ENCODE results near the gene PTH1R. TPM values are rescaled to one million over a fixed set of nuclear protein-coding genes. Genes with fewer than 3 reads are reported as not detected.
A peak's percentile ranks its signal among the peaks of the same experiment; 100 is the strongest.

The PTH1R gene
- total RNA-seq, 1 donor from 2014 or later: not detected

DNA sequence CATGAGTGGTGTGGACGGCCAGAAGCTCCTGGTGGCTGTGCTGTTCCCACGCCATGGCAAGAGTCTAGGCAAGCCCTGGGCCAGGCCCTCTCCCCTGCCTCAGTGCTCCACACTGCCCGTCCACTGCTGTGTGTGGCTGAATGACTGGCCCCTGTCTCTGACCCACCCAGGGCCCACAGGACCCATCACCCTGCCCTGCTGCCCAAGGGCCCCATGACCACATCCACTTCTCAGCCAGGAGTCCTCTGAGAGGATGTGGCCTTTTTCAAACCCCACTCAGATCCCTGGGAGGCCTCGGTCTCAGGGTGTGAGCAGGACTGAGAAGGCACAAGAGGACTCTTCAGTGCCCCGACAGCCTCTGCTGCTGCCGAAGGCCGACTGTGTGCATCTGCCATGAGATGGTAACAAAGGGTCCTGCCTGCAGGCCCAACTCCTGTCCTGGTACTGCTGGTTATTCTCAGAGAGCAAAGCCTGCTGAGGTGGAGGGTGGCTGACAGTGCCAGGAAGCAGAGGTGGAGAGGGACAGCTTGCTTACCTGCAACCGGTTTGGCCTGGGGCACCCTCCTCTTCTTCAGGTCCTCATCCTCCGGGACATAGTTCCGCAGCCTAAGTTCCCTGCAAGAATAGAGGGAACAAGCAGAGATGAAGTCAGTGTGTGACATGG is 47.5 kb downstream of the PTH1R start:
- Mint-ChIP-seq H3K27ac (peak overlapping the region; percentile 18), H3K4me1 (ENCODE audit: low read depth) (peaks cover 42% of the 10 kb centered on the region), H3K9me3 (peaks cover 7% of the 10 kb centered on the region), H3K4me3 (no peak overlapping the region), H3K36me3 (ENCODE audit: low read depth) (peaks cover 50% of the 10 kb centered on the region), H3K27me3 (ENCODE audit: insufficient read depth) (no peaks in the 10 kb centered on the region)
- no peak for DNase-seq (ENCODE audit: low spot score)
- intact Hi-C loops (cut with micrococcal nuclease): loop anchor here (1.0 to 10.0 kb wide), 3 partner anchors 37 to 400 kb away; no protein-coding TSS in a partner anchor

DNA sequence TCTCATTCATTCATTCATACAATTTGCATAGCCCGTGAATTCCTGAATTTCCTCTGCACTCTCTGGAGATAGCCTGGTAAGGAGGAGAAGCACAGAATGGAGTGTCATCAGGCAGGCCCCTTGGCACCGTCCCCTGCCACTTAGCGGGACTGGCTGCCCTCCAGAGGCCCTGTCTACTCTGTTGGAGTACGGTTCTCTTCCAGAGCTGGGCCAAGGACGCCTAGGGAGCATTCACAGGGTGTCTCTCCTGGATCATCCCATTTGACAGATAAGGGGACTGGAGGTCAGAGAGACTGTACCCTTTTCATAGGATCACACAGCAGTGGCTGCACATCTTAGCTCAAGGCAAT is 48.0 kb downstream of the PTH1R start:
- Mint-ChIP-seq H3K27me3 (ENCODE audit: insufficient read depth) (no peaks in the 10 kb centered on the region), H3K9me3 (peaks cover 7% of the 10 kb centered on the region), H3K27ac (peak overlapping the region; percentile 67), H3K4me3 (no peak overlapping the region), H3K4me1 (ENCODE audit: low read depth) (peaks cover 46% of the 10 kb centered on the region), H3K36me3 (ENCODE audit: low read depth) (peaks cover 48% of the 10 kb centered on the region)
- intact Hi-C loops (cut with micrococcal nuclease): loop anchor here (5.0 to 10.0 kb wide), 2 partner anchors 37 to 399 kb away; no protein-coding TSS in a partner anchor
- no peak for DNase-seq (ENCODE audit: low spot score)

DNA sequence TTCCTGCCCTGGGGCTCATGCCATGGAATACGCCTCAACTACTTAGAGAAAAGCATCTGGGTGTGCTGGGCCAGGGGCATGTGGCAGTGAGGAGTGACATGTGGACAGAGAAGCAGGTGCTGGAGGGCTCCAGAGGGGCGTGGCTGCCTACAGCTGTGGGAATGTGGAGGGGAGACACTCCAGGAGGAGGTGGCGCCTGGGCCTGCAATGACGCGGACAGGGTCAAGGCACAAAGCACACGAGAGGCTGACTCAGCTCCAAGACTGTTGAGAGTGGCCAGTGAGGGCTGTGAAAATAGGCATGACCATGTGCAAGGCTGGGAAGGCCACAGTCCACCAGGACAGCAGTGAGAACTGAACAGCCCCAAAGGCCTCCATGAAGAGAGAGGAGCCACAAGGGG is 48.5 kb downstream of the PTH1R start:
- H3K36me3 Mint-ChIP-seq (ENCODE audit: low read depth): peaks cover 48% of the 10 kb centered on the region
- H3K9me3 Mint-ChIP-seq: peaks cover 7% of the 10 kb centered on the region
- intact Hi-C loops (cut with micrococcal nuclease): loop anchor here (5.0 to 10.0 kb wide), 2 partner anchors 36 to 399 kb away; no protein-coding TSS in a partner anchor
- no peaks in the 10 kb centered on the region for H3K27me3 Mint-ChIP-seq (ENCODE audit: insufficient read depth)
- no peak overlapping the region for H3K4me3 Mint-ChIP-seq
- no peak for DNase-seq (ENCODE audit: low spot score)
- H3K4me1 Mint-ChIP-seq (ENCODE audit: low read depth): peaks cover 51% of the 10 kb centered on the region
- H3K27ac Mint-ChIP-seq: peak overlapping the region; percentile 67

DNA sequence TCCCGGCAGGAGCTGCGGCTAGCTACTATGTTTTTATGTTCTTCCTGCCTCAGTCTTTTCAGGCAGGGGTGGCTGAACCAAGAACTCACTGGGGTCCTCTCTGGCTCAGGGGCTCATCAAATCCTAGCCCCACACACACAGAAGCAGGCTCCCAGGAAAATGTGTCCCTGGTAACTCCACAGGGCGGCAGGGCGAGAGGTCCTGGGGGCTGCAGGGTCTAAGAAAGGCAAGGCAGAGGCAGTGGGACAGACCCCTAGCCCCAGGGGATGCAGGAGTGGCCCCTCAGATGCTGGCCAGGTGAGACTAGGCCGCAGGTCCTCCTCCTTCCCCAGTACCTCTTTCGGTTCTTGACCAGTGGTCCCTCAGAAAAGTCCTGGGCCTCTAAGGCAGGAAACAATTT is 48.9 kb downstream of the PTH1R start:
- Mint-ChIP-seq H3K36me3 (ENCODE audit: low read depth) (peaks cover 48% of the 10 kb centered on the region), H3K27me3 (ENCODE audit: insufficient read depth) (no peaks in the 10 kb centered on the region), H3K9me3 (peaks cover 7% of the 10 kb centered on the region), H3K27ac (peak overlapping the region; percentile 85), H3K4me1 (ENCODE audit: low read depth) (peaks cover 55% of the 10 kb centered on the region), H3K4me3 (no peak overlapping the region)
- intact Hi-C loops (cut with micrococcal nuclease): loop anchor here (5.0 to 10.0 kb wide), 2 partner anchors 36 to 398 kb away; no protein-coding TSS in a partner anchor
- no peak for DNase-seq (ENCODE audit: low spot score)

DNA sequence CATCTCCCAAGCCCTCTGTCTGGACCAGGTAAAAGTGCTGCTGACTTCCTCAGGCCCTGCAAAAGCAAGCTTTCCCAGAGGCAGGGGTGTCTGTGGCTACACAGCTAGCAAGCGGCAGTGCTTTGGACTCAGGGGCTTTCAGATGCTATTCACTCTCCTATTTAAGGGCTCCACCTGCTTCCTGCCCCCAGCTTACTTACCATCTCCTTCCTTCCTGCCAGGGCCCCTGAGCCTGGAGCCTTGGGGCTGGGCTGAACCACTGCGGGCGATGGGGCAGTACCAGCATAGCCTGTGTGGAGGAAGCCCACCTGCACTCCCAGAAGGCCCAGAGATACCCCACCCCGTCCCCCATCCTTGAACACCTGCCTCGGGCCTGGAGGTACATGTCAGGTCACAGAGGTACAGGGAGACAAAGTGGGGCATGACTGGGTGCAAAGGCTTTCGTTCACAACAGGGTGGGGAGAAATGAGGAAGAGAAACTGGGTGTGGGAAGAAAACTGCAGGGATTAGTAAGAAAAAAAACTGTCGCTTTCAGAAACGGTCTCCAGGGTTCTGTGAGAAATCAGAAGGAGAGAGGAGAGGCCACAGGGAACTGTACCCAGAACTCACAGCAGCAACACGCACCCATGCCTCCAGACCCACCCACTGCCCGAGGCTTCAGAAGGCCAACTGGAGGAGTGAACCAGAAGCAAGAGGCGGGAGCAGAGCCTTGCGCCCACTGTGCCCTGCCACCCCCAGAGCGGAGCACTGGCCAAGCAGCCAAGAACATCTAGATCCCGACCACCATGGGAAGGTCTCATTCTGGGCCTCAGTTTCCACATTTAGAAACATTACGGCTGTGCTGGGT is 49.6 kb downstream of the PTH1R start:
- Mint-ChIP-seq H3K27ac (peak overlapping the region; percentile 85), H3K4me1 (ENCODE audit: low read depth) (peaks cover 61% of the 10 kb centered on the region), H3K4me3 (peak overlapping the region; percentile 66), H3K27me3 (ENCODE audit: insufficient read depth) (no peaks in the 10 kb centered on the region), H3K9me3 (peaks cover 7% of the 10 kb centered on the region), H3K36me3 (ENCODE audit: low read depth) (peaks cover 49% of the 10 kb centered on the region)
- no peak for DNase-seq (ENCODE audit: low spot score)
- intact Hi-C loops (cut with micrococcal nuclease): loop anchor here (5.0 to 10.0 kb wide), 2 partner anchors 35 to 398 kb away; no protein-coding TSS in a partner anchor

DNA sequence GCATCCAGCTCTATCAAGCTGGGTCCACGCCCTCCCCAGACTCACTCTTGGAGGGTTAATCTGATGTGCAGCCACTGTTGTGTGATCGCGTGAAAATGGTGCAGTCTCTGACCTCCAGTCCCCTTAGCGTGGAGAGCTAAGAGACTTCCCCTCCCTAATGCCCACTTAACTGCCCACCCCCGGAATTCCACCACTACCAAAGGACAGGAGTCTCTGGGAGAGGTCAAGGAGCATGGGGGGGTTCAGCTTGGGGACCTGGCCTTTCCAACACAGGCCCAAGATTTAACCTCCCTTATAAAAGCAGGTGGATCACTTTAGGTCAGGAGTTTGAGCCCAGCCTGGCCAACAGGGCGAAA is 50.2 kb downstream of the PTH1R start:
- intact Hi-C loops (cut with micrococcal nuclease): loop anchor here (2.0 to 10.0 kb wide), 3 partner anchors 13 to 397 kb away; no protein-coding TSS in a partner anchor
- Mint-ChIP-seq H3K4me1 (ENCODE audit: low read depth) (peaks cover 67% of the 10 kb centered on the region), H3K9me3 (peaks cover 7% of the 10 kb centered on the region), H3K27ac (peak overlapping the region; percentile 40), H3K27me3 (ENCODE audit: insufficient read depth) (no peaks in the 10 kb centered on the region), H3K36me3 (ENCODE audit: low read depth) (peaks cover 45% of the 10 kb centered on the region), H3K4me3 (peak overlapping the region; percentile 22)
- no peak for DNase-seq (ENCODE audit: low spot score)

DNA sequence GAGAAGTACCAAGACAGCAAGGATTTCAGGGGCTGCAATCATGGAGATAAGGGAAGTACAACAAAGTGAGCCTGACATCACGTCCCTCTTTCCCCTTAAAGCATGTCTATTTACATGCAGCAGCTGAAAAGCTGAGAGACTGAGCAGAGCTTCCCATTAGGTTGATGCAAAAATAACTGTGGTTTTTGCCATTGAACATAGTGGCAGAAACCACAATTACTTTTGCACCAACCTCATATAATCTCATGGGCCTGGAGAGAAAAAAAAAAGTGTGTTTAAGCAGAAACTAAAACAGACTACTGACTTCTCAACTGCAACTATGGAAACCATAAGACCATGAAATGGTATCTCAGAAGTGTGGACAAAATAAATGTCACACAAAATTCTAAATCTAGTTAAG is 50.8 kb downstream of the PTH1R start:
- peaks cover 41% of the 10 kb centered on the region for H3K36me3 Mint-ChIP-seq (ENCODE audit: low read depth)
- peaks cover 68% of the 10 kb centered on the region for H3K4me1 Mint-ChIP-seq (ENCODE audit: low read depth)
- H3K27ac Mint-ChIP-seq: peak overlapping the region; percentile 13
- no peaks in the 10 kb centered on the region for H3K27me3 Mint-ChIP-seq (ENCODE audit: insufficient read depth)
- peaks cover 7% of the 10 kb centered on the region for H3K9me3 Mint-ChIP-seq
- intact Hi-C loops (cut with micrococcal nuclease): loop anchor here (2.0 to 10.0 kb wide), 3 partner anchors 13 to 397 kb away; no protein-coding TSS in a partner anchor
- no peak for DNase-seq (ENCODE audit: low spot score)
- H3K4me3 Mint-ChIP-seq: peak overlapping the region; percentile 21

DNA sequence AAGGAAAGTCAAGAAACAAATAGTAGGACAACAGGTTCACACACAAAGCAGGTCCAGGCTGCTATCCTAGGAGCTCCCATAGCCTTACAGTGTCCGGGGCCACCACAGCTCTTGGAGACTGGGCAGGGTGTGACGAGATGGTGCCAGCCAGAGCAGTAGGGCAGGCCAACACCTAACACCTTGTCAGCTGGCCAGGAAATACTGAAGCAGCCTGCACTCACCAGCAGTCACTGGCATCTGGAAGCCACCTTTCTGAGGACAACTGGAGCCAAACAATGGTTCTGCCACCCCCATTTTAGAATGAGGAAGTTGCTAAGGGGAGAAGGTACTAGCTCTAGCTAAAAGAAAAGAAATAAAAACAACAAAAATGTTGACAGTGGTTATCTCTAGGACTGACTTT is 51.8 kb downstream of the PTH1R start:
- H3K4me3 Mint-ChIP-seq: no peak overlapping the region
- H3K4me1 Mint-ChIP-seq (ENCODE audit: low read depth): peaks cover 68% of the 10 kb centered on the region
- no peaks in the 10 kb centered on the region for H3K27me3 Mint-ChIP-seq (ENCODE audit: insufficient read depth)
- H3K9me3 Mint-ChIP-seq: peaks cover 7% of the 10 kb centered on the region
- intact Hi-C loops (cut with micrococcal nuclease): loop anchor here (2.0 to 10.0 kb wide), 3 partner anchors 15 to 395 kb away; no protein-coding TSS in a partner anchor
- H3K36me3 Mint-ChIP-seq (ENCODE audit: low read depth): peaks cover 36% of the 10 kb centered on the region
- peak overlapping the region; percentile 70 for H3K27ac Mint-ChIP-seq
- no peak for DNase-seq (ENCODE audit: low spot score)

DNA sequence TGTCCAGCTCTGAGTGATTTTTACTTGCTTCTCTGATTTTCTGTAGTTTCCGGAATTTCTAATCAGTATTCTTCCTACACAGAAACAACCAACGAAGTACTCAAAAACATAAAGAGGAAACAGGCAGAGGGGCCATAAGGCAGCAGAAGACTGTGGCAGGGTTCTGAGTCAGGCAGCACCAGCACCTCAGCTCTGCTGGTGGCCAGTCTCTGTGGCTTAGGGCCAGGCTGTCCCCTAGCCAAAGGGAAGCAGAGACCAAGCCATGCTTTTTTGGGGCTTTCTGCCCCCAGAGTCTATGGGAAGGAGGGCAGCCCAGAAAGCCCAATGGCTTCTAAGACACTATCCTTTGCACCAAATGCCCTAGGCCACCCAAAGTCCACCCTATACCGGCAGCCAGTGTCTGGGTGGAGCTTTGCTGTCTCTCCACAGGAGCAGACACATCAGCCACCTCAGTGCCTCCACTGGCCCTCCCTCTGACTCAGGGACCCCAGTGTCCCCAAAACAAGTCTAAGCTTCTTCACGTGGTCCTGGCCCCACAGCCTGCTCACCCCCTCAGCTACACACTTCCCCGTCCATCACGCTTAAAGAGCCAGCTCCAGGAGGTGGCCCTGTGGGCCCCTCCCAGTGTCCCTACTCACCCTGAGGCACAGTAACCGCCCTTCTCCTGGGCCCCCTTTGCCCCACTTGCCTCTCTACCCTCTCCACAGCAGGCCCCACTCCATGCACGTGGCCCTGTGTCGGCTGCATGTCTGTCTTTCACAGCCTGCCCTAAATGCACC is 52.8 kb downstream of the PTH1R start:
- intact Hi-C loops (cut with micrococcal nuclease): loop anchor here (2.0 kb wide), 1 partner anchor 18 kb away; no protein-coding TSS in a partner anchor

DNA sequence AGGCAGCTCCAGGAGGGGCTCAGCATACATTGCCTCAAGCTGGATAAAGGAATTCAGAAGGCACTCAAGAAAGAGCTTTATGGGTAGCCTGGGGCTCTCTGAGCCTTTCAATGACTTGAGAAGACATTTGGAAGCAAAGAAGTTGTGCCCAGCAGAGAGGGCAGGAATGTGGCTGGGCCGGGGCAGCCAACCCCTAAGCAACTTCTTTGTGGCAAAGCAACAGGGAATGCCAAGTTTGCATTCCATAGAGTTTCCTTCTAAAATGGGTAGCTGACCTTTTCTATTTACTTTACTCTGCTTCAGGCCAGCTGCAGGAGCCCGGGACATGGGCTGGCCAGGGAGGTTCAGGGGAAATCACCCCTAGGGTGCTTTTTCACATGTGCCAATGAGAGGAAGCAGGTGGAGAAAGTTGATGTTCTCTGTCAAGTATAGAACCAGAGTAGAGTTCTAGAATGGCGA is 53.5 kb downstream of the PTH1R start:
- H3K4me3 Mint-ChIP-seq: no peak overlapping the region
- H3K9me3 Mint-ChIP-seq: peaks cover 7% of the 10 kb centered on the region
- peaks cover 68% of the 10 kb centered on the region for H3K4me1 Mint-ChIP-seq (ENCODE audit: low read depth)
- no peak for DNase-seq (ENCODE audit: low spot score)
- no peaks in the 10 kb centered on the region for H3K27me3 Mint-ChIP-seq (ENCODE audit: insufficient read depth)
- peak overlapping the region; percentile 61 for H3K27ac Mint-ChIP-seq
- intact Hi-C loops (cut with micrococcal nuclease): loop anchor here (2.0 kb wide), 1 partner anchor 18 kb away; no protein-coding TSS in a partner anchor
- peaks cover 29% of the 10 kb centered on the region for H3K36me3 Mint-ChIP-seq (ENCODE audit: low read depth)

More for the DNA sequence above, 52.8 kb downstream of the PTH1R start:
- peaks cover 7% of the 10 kb centered on the region for H3K9me3 Mint-ChIP-seq
- no peaks in the 10 kb centered on the region for H3K27me3 Mint-ChIP-seq (ENCODE audit: insufficient read depth)
- no peak overlapping the region for H3K4me3 Mint-ChIP-seq
- H3K4me1 Mint-ChIP-seq (ENCODE audit: low read depth): peaks cover 68% of the 10 kb centered on the region
- H3K27ac Mint-ChIP-seq: peak overlapping the region; percentile 61
- DNase-seq (ENCODE audit: low spot score): no peak
- peaks cover 33% of the 10 kb centered on the region for H3K36me3 Mint-ChIP-seq (ENCODE audit: low read depth)

DNA sequence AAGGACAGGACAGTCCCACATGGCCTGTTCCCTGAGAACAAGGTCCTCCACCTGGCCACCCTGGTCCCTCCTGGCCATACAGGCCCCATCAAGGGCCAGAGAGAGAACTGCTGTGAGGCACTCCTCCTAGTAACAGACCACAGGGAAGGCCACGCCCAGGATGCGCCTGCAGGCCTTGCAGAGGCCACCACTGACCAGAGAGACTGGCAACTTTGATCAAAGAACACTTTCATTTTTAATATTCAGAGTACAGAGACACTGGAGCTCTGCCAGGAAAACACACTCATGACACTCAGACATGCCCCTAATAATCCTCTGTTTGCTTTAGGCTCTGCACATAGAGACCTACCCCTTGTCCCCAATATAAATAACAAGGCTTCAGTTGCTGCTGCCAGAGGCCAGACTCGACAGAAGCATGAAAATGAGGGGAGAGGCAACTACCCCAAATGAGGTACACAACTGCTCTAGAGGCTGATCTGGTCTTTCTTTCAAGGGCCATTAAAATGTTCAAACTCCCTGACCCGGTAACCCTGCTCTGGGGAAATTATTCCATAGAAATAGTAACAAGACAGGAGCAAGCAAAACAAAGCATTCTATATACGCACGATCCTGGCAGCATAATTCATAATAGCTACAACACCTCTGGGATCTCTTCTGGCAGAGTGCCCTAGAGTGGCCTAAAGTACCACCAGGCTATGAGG is 54.3 kb downstream of the PTH1R start:
- no peak for DNase-seq (ENCODE audit: low spot score)
- Mint-ChIP-seq H3K27ac (peak overlapping the region; percentile 85), H3K9me3 (peaks cover 7% of the 10 kb centered on the region), H3K4me1 (ENCODE audit: low read depth) (peaks cover 68% of the 10 kb centered on the region), H3K4me3 (peak overlapping the region; percentile 25), H3K36me3 (ENCODE audit: low read depth) (peaks cover 32% of the 10 kb centered on the region), H3K27me3 (ENCODE audit: insufficient read depth) (no peaks in the 10 kb centered on the region)
- intact Hi-C loops (cut with micrococcal nuclease): loop anchor here (2.0 kb wide), 1 partner anchor 17 kb away; no protein-coding TSS in a partner anchor

All from activated T-helper 1 cell treated with anti-CD3 and anti-CD28 coated beads, Interleukin-12 subunit alpha, Interleukin-12 subunit beta, Interleukin-2, Interleukin-4 antibody, amounts not matched to agents 30 ng/mL and 10 ng/mL and 1 ng/mL, durations not matched to agents 14 hours and 24 hours and 36 hours (primary cell).